Head of caudate nucleus (tissue), 42 donors: ENCODE results near the gene PRKN.
"Not testable (repeated sequence)": the region's sequence is repeated elsewhere in the genome, so short reads cannot be mapped to it uniquely, and the experiment has no call there.

Experiments
- DNase-seq, 42 donors: peaks; one replicate each; pipeline versions ENCODE4 v3.0.0 to v3.0.0-alpha.2; 2020 to 2021; ENCODE audit warnings: mixed read lengths in 7 of 42
- intact Hi-C: fragments of 100-400 bp; cut with DNase I; formaldehyde crosslinking; loops from one replicate; pipeline ENCODE4 v1.15.0; 2022

PRKN gene

GRCh38 chr6:162576016-162576415 is 151.6 kb downstream of the PRKN start:
- intact Hi-C loops, result no loop called here
- no peak for DNase-seq

GRCh38 chr6:162572240-162572639 is 155.3 kb downstream of the PRKN start:
- intact Hi-C loops, result no loop called here
- DNase-seq, result no peak

GRCh38 chr6:162568266-162568665 is 159.3 kb downstream of the PRKN start:
- intact Hi-C loops, result no loop called here
- no peak for DNase-seq

- intact Hi-C loops, result no loop called here
- no peak for DNase-seq
These were observed 165.5 kb downstream of the PRKN start for GRCh38 chr6:162562041-162562440.

- DNase-seq, result no peak
- intact Hi-C loops, result no loop called here
These were observed 166.7 kb downstream of the PRKN start for GRCh38 chr6:162560891-162561290.

- intact Hi-C loops, result no loop called here
- no peak for DNase-seq
These were observed 173.0 kb downstream of the PRKN start for GRCh38 chr6:162554531-162554930.

- no peak for DNase-seq
- intact Hi-C loops, result no loop called here
These were observed 180.7 kb downstream of the PRKN start for GRCh38 chr6:162546905-162547304.

- DNase-seq, result no peak
- intact Hi-C loops, result no loop called here
These were observed 184.3 kb downstream of the PRKN start for GRCh38 chr6:162543221-162543620.

- intact Hi-C loops, result no loop called here
- no peak for DNase-seq
These were observed 186.5 kb downstream of the PRKN start for GRCh38 chr6:162541019-162541601.

GRCh38 chr6:162539321-162539720 is 188.2 kb downstream of the PRKN start:
- no peak for DNase-seq
- intact Hi-C loops, result no loop called here

GRCh38 chr6:162538643-162539064 is 188.9 kb downstream of the PRKN start:
- peak in 7 of 42 donors; percentile 4 to 51 (median 32) for DNase-seq
- intact Hi-C loops, result no loop called here

- DNase-seq, result no peak
- intact Hi-C loops, result no loop called here
These were observed 194.6 kb downstream of the PRKN start for GRCh38 chr6:162533009-162533400.

GRCh38 chr6:162532283-162533008 is 195.1 kb downstream of the PRKN start:
- no peak for DNase-seq

GRCh38 chr6:162531391-162531790 is 196.2 kb downstream of the PRKN start:
- DNase-seq, result not testable (repeated sequence)

More at GRCh38 chr6:162532283-162533008, 195.1 kb downstream of the PRKN start:
- intact Hi-C loops, result no loop called here

GRCh38 chr6:162528538-162528937 is 199.0 kb downstream of the PRKN start:
- no peak for DNase-seq
- intact Hi-C loops, result no loop called here

More at GRCh38 chr6:162531391-162531790, 196.2 kb downstream of the PRKN start:
- intact Hi-C loops, result not testable (repeated sequence)

GRCh38 chr6:162526960-162527359 is 200.6 kb downstream of the PRKN start:
- intact Hi-C loops, result no loop called here

GRCh38 chr6:162525181-162525580 is 202.4 kb downstream of the PRKN start:
- DNase-seq, result no peak
- intact Hi-C loops, result no loop called here

More at GRCh38 chr6:162526960-162527359, 200.6 kb downstream of the PRKN start:
- no peak for DNase-seq

GRCh38 chr6:162512744-162513143 is 214.8 kb downstream of the PRKN start:
- DNase-seq, result no peak
- intact Hi-C loops, result no loop called here

- DNase-seq, result peak in 26 of 42 donors; percentile 6 to 63 (median 36)
- intact Hi-C loops, result no loop called here
These were observed 230.2 kb downstream of the PRKN start for GRCh38 chr6:162497389-162497788.

GRCh38 chr6:162493917-162494316 is 233.6 kb downstream of the PRKN start:
- intact Hi-C loops, result no loop called here

GRCh38 chr6:162491637-162492036 is 235.9 kb downstream of the PRKN start:
- no peak for DNase-seq
- intact Hi-C loops, result no loop called here

More at GRCh38 chr6:162493917-162494316, 233.6 kb downstream of the PRKN start:
- no peak for DNase-seq
